ENCODE measurements around the gene PRR16. TPM values are rescaled to one million over a fixed set of nuclear protein-coding genes. Genes with fewer than 3 reads are reported as not detected.

Gene PRR16
- total RNA-seq, 1 donor from 2014 or later, result 18.1 TPM

- intact Hi-C loops (cut with DNase I), result no loop called here
- DNase-seq (ENCODE audit: low spot score), result no peak
These were observed 81.9 kb downstream of the PRR16 start for GRCh38 chr5:120545951-120546350.

GRCh38 chr5:120546922-120547321 is 82.8 kb downstream of the PRR16 start:
- intact Hi-C loops (cut with DNase I), result no loop called here
- no peak for DNase-seq (ENCODE audit: low spot score)

DNA sequence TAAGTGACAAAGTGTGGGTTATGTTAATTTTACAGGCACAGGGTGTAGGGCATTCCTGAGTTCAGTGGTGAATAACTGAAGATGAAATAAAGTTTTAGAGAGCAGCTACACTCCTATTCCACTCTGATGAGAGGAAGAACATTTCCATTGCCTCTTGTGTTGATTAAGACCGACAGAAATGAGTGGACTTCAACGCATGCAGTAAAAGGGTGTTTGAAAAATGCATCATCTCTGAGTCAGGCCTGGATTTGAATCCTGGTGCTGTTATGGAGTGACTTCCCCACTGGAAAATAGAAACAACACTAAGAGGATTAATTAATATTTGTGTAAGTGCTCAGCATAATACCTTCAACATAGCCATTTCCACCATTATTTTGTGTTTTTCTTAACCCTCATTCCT is 86.3 kb downstream of the PRR16 start:
- DNase-seq (ENCODE audit: low spot score), result no peak
- intact Hi-C loops (cut with DNase I), result no loop called here

GRCh38 chr5:120552638-120553037 is 88.5 kb downstream of the PRR16 start:
- DNase-seq (ENCODE audit: low spot score), result no peak
- intact Hi-C loops (cut with DNase I), result no loop called here

DNA sequence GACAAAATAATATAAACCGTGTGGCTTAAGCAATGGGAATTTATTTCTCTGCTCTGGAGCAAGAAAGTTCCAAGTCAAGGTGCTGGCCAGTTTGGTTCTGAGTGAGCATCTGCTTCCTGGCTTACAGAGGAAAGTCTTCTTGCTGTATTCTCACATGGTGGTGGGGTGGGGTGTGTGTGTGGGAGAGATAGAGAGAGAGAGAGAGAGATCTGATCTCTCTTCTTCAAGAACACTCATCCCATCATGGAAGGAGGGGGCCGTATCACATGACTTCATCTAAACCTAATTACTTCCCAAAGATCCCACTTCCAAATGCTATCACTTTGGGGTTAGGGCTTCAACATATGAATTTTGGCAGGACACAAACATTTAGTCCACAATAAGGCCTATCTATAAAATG is 91.2 kb downstream of the PRR16 start:
- intact Hi-C loops (cut with DNase I), result no loop called here
- DNase-seq (ENCODE audit: low spot score), result no peak

DNA sequence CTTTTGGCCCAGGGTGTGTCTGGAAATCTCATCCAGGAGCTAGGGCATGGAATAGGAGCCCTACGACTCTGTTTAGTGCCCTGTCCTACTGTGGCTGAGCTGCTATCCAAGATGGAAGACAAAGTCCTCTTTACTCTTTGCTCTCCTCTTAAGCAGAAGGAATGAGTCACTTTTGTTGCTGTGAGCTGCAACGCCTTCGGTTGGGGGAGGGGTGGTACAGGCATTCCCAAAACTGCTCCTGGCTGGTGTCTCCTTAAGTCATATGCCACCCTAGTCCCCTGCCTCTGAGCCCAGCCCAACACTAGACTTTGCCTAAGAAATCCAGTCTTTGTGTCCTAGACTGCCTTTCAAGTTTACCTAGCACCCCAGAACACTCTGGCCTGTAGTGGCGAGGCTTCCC is 99.9 kb downstream of the PRR16 start:
- intact Hi-C loops (cut with DNase I), result no loop called here
- DNase-seq (ENCODE audit: low spot score), result no peak

DNA sequence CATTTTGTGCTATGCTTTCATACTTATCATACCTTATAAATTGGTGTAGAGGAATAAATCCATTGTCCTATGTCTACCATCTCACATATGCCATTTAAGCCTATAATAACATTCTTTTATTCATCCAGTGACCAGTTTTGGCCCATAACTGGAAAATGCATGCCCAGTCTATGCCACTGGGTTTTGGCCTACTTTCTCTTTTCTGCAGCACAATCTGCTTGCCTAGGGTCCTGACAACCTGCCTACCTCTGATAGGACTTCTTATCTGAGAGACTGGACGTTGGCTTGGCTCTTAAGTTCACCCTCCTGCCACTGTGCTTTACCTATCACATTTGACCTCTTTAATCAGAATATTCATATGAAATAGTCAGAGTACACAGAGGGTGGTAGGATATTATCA is 103.0 kb downstream of the PRR16 start:
- intact Hi-C loops (cut with DNase I), result no loop called here
- no peak for DNase-seq (ENCODE audit: low spot score)

GRCh38 chr5:120567921-120568320 is 103.8 kb downstream of the PRR16 start:
- intact Hi-C loops (cut with DNase I), result no loop called here
- DNase-seq (ENCODE audit: low spot score), result no peak

- intact Hi-C loops (cut with DNase I), result no loop called here
- no peak for DNase-seq (ENCODE audit: low spot score)
These were observed 104.6 kb downstream of the PRR16 start for GRCh38 chr5:120568711-120569110.

DNA sequence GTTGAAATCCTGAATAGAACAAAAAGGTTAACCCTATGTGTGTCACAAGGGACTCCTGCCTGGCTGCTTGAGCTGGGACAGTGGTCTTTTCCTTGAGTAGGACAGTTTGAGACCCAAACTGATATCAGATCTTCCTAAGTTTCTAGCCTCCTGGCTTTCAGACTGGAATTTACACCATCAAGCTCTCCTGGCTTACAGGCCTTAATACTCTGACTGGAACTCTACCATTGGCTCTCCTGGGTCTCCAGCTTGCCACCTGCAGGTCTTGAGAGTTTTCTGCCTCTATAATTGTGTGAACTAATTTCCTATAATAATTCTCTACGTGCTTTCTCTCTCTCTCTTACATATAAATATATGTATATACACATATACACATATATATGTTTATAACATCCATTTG is 112.5 kb downstream of the PRR16 start:
- DNase-seq (ENCODE audit: low spot score), result no peak
- intact Hi-C loops (cut with DNase I), result no loop called here

DNA sequence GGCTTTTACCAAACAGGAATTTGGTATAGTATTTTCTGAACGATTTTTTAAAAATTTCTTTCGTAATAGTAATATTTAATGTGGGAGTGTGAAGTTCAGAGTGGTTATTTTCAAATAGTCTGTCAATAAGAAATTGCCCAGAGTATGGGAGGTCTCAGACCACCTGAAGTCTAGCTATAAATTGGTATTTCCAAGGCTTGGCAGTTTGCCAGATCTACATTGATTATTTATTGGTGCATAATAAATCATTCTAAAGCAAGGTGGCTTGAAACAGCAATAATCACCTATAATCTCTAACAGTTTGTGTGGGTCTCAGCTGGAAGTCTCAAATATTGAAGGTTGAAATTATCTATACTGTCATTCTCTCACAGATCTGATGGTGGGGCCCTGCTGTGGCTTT is 118.5 kb downstream of the PRR16 start:
- DNase-seq (ENCODE audit: low spot score), result no peak
- intact Hi-C loops (cut with DNase I), result no loop called here

DNA sequence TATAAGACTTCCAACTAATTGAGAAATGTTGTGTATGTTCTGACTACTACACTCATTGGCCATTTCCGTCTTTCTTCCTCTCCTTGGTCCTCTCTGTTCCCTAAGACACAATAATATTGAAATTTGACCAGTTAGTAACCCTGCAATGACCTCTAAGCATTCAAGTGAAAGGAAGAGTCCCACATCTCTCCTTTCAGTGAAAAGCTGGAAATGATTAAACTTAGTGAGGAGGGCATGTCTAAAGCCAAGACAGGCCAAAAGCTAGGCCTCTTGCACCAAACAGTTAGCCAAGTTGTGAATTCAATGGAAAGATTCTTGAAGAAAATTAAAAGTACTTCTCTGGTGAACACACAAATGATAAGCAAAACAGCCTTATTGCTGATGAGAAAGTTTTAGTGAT is 122.5 kb downstream of the PRR16 start:
- DNase-seq (ENCODE audit: low spot score), result no peak

DNA sequence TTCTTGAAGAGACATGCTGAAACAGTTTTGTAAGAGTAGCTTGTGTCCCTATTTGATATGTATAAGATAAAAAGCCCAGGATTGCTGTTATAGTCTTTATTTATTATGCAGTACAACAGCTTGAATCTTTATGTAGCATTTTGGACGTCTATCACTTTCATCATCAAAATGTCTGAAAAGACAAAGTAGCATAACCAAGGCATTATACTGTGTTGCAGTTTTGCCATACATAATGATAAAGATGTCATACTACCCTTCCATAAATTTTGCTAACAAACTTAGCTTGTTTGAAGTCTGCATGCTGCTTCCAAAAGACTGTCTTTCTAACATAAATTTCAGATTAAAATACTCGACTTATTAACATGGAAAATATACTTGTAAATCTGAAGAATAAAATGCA is 127.8 kb downstream of the PRR16 start:
- no peak for DNase-seq (ENCODE audit: low spot score)
- intact Hi-C loops (cut with DNase I), result no loop called here

More for the DNA sequence above, 122.5 kb downstream of the PRR16 start:
- intact Hi-C loops (cut with DNase I), result no loop called here

GRCh38 chr5:120599576-120599975 is 135.5 kb downstream of the PRR16 start:
- intact Hi-C loops (cut with DNase I), result no loop called here

DNA sequence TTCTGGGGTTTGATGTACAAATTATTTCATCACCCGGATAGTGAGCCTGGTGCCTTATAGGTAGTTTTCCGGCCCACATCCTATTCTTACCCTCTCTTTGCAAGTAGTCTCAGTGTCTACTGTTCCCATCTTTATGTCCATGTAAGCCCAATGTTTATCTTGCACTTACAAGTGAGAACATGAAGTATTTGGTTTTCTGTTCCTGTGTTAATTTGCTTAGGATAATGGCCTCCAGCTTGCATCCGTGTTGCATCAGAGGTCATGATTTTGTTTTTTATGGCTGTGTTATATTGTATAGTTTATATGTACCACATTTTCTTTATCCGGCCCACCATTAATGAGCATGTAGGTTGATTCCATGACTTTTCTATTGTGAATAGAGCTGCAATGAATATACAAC is 136.5 kb downstream of the PRR16 start:
- DNase-seq (ENCODE audit: low spot score), result no peak
- intact Hi-C loops (cut with DNase I), result no loop called here

More at GRCh38 chr5:120599576-120599975, 135.5 kb downstream of the PRR16 start:
- DNase-seq (ENCODE audit: low spot score), result no peak

GRCh38 chr5:120602033-120602432 is 137.9 kb downstream of the PRR16 start:
- DNase-seq (ENCODE audit: low spot score), result no peak

DNA sequence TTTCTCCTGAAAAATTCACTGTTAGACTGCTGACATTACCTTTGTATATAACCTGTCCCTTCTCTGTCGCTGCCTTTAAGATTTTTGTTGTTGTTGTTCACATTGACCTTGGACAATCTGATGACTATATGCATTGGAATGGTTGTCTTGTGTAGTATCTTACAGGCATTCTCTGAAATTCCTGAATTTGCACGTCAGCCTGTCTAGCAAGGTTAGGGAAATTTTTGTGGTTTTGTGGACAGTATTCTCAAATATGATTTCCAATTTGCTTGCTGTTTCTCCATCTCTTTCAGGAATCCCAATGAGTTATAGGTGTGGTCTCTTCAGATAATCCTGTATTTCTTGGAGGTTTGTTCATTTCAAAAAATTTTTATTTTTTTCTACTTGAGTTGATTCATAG is 140.8 kb downstream of the PRR16 start:
- DNase-seq (ENCODE audit: low spot score), result no peak
- intact Hi-C loops (cut with DNase I), result no loop called here

More at GRCh38 chr5:120602033-120602432, 137.9 kb downstream of the PRR16 start:
- intact Hi-C loops (cut with DNase I), result no loop called here

GRCh38 chr5:120605325-120606079 is 141.4 kb downstream of the PRR16 start:
- DNase-seq (ENCODE audit: low spot score), result no peak
- intact Hi-C loops (cut with DNase I), result no loop called here

GRCh38 chr5:120609570-120609969 is 145.5 kb downstream of the PRR16 start:
- intact Hi-C loops (cut with DNase I), result no loop called here
- no peak for DNase-seq (ENCODE audit: low spot score)

DNA sequence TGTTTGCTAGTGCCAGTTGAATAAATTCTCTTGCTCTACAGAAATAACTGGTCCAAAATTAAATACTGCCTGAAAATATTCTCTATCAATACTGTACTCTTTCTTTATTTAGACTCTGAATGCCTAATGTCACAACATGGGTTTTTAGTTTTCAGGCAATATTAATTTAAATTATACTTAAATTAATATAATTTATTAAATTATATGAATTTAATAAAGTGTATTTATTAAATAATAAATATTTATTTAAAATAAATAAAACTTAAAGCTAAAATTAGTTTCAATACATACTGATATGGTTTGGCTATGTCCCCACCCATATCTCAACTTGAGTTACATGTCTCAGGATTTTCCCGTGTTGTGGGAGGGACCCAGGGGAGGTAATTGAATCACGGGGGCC is 146.0 kb downstream of the PRR16 start:
- DNase-seq (ENCODE audit: low spot score), result no peak
- intact Hi-C loops (cut with DNase I), result no loop called here

DNA sequence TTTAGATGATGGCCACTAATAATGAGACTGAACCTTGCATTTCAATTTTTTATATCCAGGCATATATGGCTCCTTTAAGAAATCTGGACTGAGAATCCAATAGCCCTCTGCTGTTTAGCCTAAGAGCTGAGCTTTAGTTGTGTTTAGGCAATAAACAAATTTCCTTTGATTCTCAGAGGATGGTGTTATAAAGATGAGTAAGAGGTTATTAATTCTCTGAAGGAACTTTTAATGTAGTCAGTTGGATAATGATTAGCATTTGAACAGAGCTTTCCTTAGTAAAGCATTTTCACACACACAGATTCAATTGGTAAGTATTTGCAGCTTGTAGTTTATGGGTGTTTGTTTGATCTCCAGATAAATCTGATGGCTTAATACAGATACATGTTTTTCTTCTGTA is 149.6 kb downstream of the PRR16 start:
- intact Hi-C loops (cut with DNase I), result no loop called here
- DNase-seq (ENCODE audit: low spot score), result no peak

Data from cardiac septum (tissue), 1 donor.